SU-DHL-6 (cell line): ENCODE measurements around the gene PDE1C.

Experiments used
- H2AFZ ChIP-seq: fragments of 200-600 bp; sonication (generic); 2 replicates; pipeline ENCODE4 v1.6.1; 2014; ENCODE audit warnings: low read depth, mild to moderate bottlenecking, moderate library complexity, mixed read lengths, antibody characterized with exemption, low read length; ENCODE audit not compliant: severe bottlenecking
- H3F3A ChIP-seq: fragments of 200-600 bp; shearing (Covaris generic); 2 replicates; pipeline ENCODE4 v1.6.0; 2016; ENCODE audit warnings: antibody characterized with exemption, mild to moderate bottlenecking; ENCODE audit not compliant: insufficient read depth
- H3K27ac ChIP-seq: fragments of 200-600 bp; sonication (generic); 2 replicates; pipeline ENCODE4 v1.5.1; 2016; ENCODE audit warnings: low read depth, mild to moderate bottlenecking, low read length, moderate library complexity, mixed read lengths
- H3K27me3 ChIP-seq: fragments of 200-600 bp; sonication (generic), shearing (Covaris generic); 2 replicates; pipeline ENCODE4 v1.6.0; 2014; ENCODE audit warnings: mild to moderate bottlenecking, low read length
- H3K36me3 ChIP-seq: fragments of 200-600 bp; sonication (generic); 2 replicates; pipeline ENCODE4 v1.6.1; 2014; ENCODE audit warnings: mild to moderate bottlenecking, low read length, mixed read lengths
- H3K4me2 ChIP-seq: fragments of 300-600, 200-600 bp; shearing (Covaris generic), sonication (generic); 2 replicates; pipeline ENCODE4 v1.6.0; 2014; ENCODE audit warnings: low read length, low read depth, mild to moderate bottlenecking; ENCODE audit not compliant: poor library complexity, severe bottlenecking
- H3K4me3 ChIP-seq: fragments of 200-600 bp; sonication (generic); 2 replicates; pipeline ENCODE4 v1.5.1; 2014; ENCODE audit warnings: antibody characterized with exemption, low read length, mild to moderate bottlenecking, mixed read lengths; ENCODE audit not compliant: insufficient read depth, poor library complexity, severe bottlenecking
- H3K79me2 ChIP-seq: fragments of 200-600 bp; sonication (generic); 2 replicates; pipeline ENCODE4 v1.6.1; 2014; ENCODE audit warnings: mild to moderate bottlenecking, low read length, moderate library complexity; ENCODE audit not compliant: insufficient read depth
- H3K9ac ChIP-seq: fragments of 200-600 bp; sonication (generic); 2 replicates; pipeline ENCODE4 v1.7.0; 2014; ENCODE audit warnings: mild to moderate bottlenecking, low read length
- H3K9me2 ChIP-seq: fragments of 200-600 bp; sonication (generic); replicated peaks from 2 replicates; pipeline ENCODE4 v1.6.1; 2014; ENCODE audit warnings: low read length; ENCODE audit not compliant: insufficient read depth
- H3K9me3 ChIP-seq: fragments of 200-600 bp; sonication (generic); 2 replicates; pipeline ENCODE4 v1.6.1; 2014; ENCODE audit warnings: low read length, mixed read lengths; ENCODE audit not compliant: insufficient read depth
- H4K20me1 ChIP-seq: fragments of 200-600 bp; sonication (generic); 2 replicates; pipeline ENCODE4 v1.6.1; 2014; ENCODE audit warnings: low read depth, mild to moderate bottlenecking, antibody characterized with exemption, low read length, moderate library complexity, mixed read lengths
- CTCF ChIP-seq: fragments of 200-600 bp; sonication (generic); IDR thresholded peaks from one replicate; pipeline ENCODE4 v1.5.1; 2017; ENCODE audit warnings: antibody characterized with exemption, mild to moderate bottlenecking, low read length, moderate library complexity; ENCODE audit not compliant: insufficient read depth, poor library complexity, severe bottlenecking
- EZH2phosphoT487 ChIP-seq: fragments of 200-600 bp; sonication (generic), shearing (Covaris generic); conservative IDR thresholded peaks from 2 replicates; pipeline ENCODE4 v1.6.1; 2018; ENCODE audit warnings: mild to moderate bottlenecking, antibody characterized with exemption, low read length, moderate library complexity, mixed read lengths

The PDE1C gene

DNA sequence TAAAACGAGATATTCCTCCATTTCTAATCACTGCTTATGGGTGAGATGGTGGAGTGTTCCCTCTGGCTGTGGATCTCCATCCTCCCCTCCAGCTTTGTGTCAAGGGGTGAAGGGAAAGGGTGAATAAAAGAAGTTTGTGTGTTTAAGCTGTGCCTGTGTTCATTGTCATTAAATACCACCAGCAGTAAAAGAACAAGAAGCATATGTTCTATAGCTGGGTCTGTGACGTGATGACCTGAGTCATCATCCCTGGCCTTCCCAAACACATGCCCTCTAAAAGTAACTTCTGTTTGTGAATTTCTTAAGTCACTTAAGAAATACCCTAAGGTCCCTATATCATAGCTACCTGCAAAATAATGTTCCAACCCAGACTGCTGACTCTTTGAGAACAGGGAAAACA, 278.3 kb downstream of the PDE1C start:
- Histone ChIP-seq H3K4me3 (no peak overlapping the region), H3K9me2 (no peaks in the 10 kb centered on the region), H3K9me3 (no peaks in the 10 kb centered on the region), H3K27me3 (no peaks in the 10 kb centered on the region; the same call in 1 of the 2 replicates), H4K20me1 (no peaks in the 10 kb centered on the region), H3K4me2 (no peak overlapping the region), H3F3A (no peaks in the 10 kb centered on the region), H3K9ac (no peak overlapping the region), H3K36me3 (no peaks in the 10 kb centered on the region), H3K27ac (no peak overlapping the region), H2AFZ (no peak overlapping the region), H3K79me2 (no peaks in the 10 kb centered on the region)
- no peak for TF ChIP-seq CTCF

GRCh38 chr7:31788883-31789680, 281.1 kb downstream of the PDE1C start:
- Histone ChIP-seq H3K27me3 (no peaks in the 10 kb centered on the region; the same call in 1 of the 2 replicates), H3K4me3 (no peak overlapping the region), H3K4me2 (no peak overlapping the region), H3K9me2 (no peaks in the 10 kb centered on the region), H3K36me3 (no peaks in the 10 kb centered on the region), H3K27ac (no peak overlapping the region), H3K9me3 (no peaks in the 10 kb centered on the region), H3F3A (no peaks in the 10 kb centered on the region), H4K20me1 (no peaks in the 10 kb centered on the region), H3K9ac (no peak overlapping the region), H2AFZ (no peak overlapping the region), H3K79me2 (no peaks in the 10 kb centered on the region)
- TF ChIP-seq CTCF, result no peak
- no peak for TF ChIP-seq EZH2phosphoT487

- H3K36me3 ChIP-seq, result no peaks in the 10 kb centered on the region
- H2AFZ ChIP-seq, result no peak overlapping the region
- H3K9me3 ChIP-seq, result no peaks in the 10 kb centered on the region
- no peak overlapping the region for H3K27ac ChIP-seq
- TF ChIP-seq EZH2phosphoT487 (no peak), CTCF (no peak)
- no peak overlapping the region for H3K4me2 ChIP-seq
- H3F3A ChIP-seq, result no peaks in the 10 kb centered on the region
- H3K9me2 ChIP-seq, result no peaks in the 10 kb centered on the region
- H3K9ac ChIP-seq, result no peak overlapping the region
- no peak overlapping the region for H3K4me3 ChIP-seq
- no peaks in the 10 kb centered on the region for H3K79me2 ChIP-seq
- no peaks in the 10 kb centered on the region for H4K20me1 ChIP-seq
- H3K27me3 ChIP-seq, result no peaks in the 10 kb centered on the region; the same call in 1 of the 2 replicates
Observed at GRCh38 chr7:31788445-31788844, 281.8 kb downstream of the PDE1C start.
